ENCODE measurements around the gene C1S.
A peak's percentile ranks its signal among the peaks of the same experiment; 100 is the strongest.

DNA sequence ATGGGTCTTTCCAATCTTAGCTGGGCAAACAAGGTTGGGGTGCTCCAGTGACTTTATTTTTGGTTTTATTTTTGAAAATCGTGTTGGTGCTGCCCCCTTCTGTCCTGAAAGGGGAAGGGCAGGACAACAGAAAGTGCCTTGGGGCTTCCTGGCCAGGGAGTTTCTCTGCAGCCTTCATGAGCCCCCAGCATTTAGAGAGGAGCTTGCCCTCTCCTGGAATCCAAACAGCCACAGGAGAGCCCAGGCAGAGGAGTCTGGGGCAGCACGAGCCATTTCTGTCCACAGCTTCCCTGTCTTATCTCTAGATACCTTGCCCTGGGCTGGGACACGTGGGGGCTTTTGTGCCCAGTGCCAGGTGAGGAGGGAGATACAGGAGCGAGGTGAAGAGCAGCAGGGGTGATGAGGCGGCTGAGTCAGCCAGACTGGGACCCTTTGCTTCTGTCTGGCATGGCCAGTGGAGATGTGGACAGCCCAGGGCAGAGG is 52.9 kb downstream of the C1S start:
- TF ChIP-seq, protein P1, sequence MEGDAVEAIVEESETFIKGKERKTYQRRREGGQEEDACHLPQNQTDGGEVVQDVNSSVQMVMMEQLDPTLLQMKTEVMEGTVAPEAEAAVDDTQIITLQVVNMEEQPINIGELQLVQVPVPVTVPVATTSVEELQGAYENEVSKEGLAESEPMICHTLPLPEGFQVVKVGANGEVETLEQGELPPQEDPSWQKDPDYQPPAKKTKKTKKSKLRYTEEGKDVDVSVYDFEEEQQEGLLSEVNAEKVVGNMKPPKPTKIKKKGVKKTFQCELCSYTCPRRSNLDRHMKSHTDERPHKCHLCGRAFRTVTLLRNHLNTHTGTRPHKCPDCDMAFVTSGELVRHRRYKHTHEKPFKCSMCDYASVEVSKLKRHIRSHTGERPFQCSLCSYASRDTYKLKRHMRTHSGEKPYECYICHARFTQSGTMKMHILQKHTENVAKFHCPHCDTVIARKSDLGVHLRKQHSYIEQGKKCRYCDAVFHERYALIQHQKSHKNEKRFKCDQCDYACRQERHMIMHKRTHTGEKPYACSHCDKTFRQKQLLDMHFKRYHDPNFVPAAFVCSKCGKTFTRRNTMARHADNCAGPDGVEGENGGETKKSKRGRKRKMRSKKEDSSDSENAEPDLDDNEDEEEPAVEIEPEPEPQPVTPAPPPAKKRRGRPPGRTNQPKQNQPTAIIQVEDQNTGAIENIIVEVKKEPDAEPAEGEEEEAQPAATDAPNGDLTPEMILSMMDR (IDR thresholded peaks at IDR 0.05) = peak; percentile 65 to 79 (median 73)
- TF ChIP-seq POLR2A (IDR thresholded peaks at IDR 0.05) = no peak
